ENCODE measurements around the gene TLR1. TPM values are rescaled to one million over a fixed set of nuclear protein-coding genes. Genes with fewer than 3 reads are reported as not detected.

The TLR1 gene
- total RNA-seq, 6 experiments from 2014 or later: 5.1 to 10.5 (median 7.8) TPM

DNA sequence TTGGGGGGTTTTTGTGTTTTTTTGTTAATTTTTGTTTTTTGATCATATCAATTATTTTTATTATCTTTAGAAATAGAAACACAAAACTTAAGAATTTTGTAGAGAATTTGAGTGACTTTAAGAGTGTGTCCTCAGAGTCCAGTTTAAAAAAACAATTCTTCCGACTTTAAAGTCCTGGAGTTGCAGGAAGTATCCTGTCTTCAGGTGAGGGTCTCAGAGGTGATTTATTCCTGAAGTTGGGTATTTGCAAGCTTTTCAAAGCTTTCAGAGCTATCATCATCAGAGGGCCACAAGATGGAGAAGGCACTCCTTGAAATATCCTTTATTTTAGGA lies 44.8 kb downstream of the TLR1 start:
- Histone ChIP-seq H3K36me3 (no peaks in the 10 kb centered on the region), H3K9me3 (no peaks in the 10 kb centered on the region), H3K4me3 (no peak overlapping the region), H3K27ac (no peak overlapping the region), H3K4me1 (no peaks in the 10 kb centered on the region), H3K27me3 (no peaks in the 10 kb centered on the region)
- WGBS (ENCODE audit: insufficient coverage, low coverage, low lambda C conversion rate, missing lambda C conversion rate): 85% methylated on average over 1 of the region's 1 CpG
- TF ChIP-seq POLR2A (IDR thresholded peaks at IDR 0.05): no peak
- TF ChIP-seq, protein P1, sequence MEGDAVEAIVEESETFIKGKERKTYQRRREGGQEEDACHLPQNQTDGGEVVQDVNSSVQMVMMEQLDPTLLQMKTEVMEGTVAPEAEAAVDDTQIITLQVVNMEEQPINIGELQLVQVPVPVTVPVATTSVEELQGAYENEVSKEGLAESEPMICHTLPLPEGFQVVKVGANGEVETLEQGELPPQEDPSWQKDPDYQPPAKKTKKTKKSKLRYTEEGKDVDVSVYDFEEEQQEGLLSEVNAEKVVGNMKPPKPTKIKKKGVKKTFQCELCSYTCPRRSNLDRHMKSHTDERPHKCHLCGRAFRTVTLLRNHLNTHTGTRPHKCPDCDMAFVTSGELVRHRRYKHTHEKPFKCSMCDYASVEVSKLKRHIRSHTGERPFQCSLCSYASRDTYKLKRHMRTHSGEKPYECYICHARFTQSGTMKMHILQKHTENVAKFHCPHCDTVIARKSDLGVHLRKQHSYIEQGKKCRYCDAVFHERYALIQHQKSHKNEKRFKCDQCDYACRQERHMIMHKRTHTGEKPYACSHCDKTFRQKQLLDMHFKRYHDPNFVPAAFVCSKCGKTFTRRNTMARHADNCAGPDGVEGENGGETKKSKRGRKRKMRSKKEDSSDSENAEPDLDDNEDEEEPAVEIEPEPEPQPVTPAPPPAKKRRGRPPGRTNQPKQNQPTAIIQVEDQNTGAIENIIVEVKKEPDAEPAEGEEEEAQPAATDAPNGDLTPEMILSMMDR (IDR thresholded peaks at IDR 0.05): no peak
- DNase-seq (no peak), ATAC-seq (no peak)
- intact Hi-C loops (cut with DNase I): loop anchor here in 1 of 2 donors (5.0 kb wide), 1 partner anchor 48 kb away; no protein-coding TSS in a partner anchor

DNA sequence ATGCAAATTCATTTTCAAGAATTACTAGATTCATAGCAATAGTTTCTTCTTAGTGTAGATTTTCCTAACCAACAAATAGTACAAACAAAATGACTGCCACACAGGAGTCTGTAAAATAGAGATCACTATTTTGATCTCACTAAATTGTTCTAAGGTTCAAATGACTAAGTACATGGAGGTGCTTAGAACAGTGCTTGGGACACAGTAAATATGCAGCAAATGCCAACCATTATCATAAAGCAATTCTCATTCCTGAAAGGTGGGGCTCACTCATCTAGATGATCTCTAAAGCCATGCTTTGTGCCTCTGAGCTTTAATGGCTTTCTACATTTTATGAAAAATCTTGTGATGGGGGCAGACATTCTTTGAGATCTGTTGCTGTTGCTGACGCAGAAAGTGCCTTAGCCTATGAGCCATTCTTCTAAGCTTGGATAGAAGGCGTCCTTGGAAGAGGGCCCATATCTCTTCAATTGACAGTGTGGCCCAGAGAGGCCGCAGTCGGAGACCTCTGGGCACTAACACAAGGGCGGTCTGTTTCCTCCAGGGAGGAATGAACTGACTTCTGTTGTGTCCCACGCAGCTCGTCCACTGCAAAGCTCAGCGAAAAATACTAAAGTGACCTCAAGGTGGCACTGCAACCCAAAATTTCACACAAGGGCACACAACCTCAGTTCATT lies 45.3 kb downstream of the TLR1 start:
- peak in 1 of 3 donors; percentile 68 for DNase-seq
- intact Hi-C loops (cut with DNase I): no loop called here

DNA sequence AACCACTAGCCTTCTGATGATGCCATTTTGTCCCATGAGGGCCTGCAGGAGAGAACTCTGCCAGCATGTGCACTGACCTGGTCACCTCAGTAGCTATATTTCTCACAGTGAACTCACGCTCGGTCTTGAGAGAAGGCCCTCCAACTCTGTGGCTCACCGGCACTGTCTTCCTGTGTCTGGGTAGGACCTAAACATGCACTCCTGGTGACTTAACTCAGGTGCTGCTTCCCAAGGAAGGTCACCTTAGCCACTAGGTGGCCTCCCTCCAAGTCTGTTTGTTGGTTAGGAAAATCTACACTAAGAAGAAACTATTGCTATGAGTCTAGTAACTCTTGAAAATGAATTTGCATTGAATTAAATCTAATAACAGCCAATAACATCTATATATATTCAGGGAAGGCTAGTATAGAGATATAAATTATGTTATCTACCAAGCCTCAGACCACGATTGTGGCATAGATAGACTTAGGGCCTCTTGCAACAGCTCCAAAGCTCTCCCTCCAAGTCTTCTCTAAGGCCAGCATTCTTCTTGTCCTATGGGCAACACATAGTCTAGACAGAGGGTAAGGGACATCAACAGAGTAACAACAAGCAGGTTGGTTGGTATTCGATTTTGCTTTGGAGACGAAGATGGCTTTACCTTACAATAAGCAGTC lies 46.5 kb downstream of the TLR1 start:
- TF ChIP-seq, protein P1 (IDR thresholded peaks at IDR 0.05): peak; percentile 21 to 53 (median 42)
- TF ChIP-seq POLR2A (IDR thresholded peaks at IDR 0.05): no peak
- intact Hi-C loops (cut with DNase I): no loop called here
- no peak overlapping the region for H3K4me3 ChIP-seq
- no peaks in the 10 kb centered on the region for H3K27me3 ChIP-seq
- WGBS (ENCODE audit: insufficient coverage, low coverage, low lambda C conversion rate, missing lambda C conversion rate): 78% methylated on average over 4 of the region's 6 CpGs
- H3K4me1 ChIP-seq: no peaks in the 10 kb centered on the region
- H3K9me3 ChIP-seq: no peaks in the 10 kb centered on the region
- no peak overlapping the region for H3K27ac ChIP-seq
- peak; percentile 36 to 47 (median 46) for ATAC-seq
- no peaks in the 10 kb centered on the region for H3K36me3 ChIP-seq
- DNase-seq: no peak

More for the DNA sequence above, 45.3 kb downstream of the TLR1 start:
- TF ChIP-seq, protein P1 (IDR thresholded peaks at IDR 0.05): peak; percentile 65 to 84 (median 74)
- no peak for TF ChIP-seq POLR2A (IDR thresholded peaks at IDR 0.05)
- Histone ChIP-seq H3K36me3 (no peaks in the 10 kb centered on the region), H3K4me3 (no peak overlapping the region), H3K27me3 (no peaks in the 10 kb centered on the region), H3K27ac (no peak overlapping the region), H3K4me1 (no peaks in the 10 kb centered on the region), H3K9me3 (no peaks in the 10 kb centered on the region)
- 8% methylated on average over 8 of the region's 8 CpGs for WGBS (ENCODE audit: insufficient coverage, low coverage, low lambda C conversion rate, missing lambda C conversion rate)
- ATAC-seq: peak; percentile 86 to 92 (median 88)

DNA sequence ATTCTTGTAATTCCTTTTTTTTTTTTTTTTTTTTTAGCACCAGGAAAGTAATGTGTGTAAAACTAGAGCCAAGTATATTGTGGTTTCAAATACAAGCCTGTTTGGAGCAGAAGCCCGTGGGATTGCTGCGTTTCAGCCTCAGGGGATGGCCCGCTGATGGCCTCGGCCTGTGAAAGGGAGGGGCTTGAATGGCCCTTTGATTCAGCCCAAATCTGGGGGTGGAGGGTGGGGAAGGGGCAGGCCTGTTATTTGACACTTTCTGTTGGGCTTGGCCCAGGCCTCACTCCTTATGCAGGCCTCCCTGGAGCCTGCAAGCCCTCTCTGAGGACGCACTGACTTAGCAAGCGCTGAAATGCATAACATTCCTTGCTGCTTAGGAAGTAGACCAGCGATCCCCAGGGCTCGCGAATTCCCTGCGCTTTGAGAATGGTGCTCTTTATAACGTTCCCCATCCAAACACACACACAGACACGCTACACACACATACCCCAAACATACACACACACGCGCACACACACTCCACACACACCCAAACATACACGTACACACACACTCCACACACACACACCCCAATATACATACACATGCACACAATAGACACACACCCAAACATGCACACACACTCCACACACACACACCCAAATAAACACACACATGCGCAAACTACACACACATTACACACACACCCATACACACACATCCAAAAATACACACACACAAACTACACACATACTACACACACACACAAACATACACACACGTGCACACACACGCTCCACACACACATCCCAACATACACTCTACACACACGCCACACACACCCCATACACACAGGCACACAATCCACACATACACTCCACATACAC lies 51.4 kb downstream of the TLR1 start:
- Histone ChIP-seq H3K4me3 (no peak overlapping the region), H3K27me3 (no peaks in the 10 kb centered on the region), H3K4me1 (no peaks in the 10 kb centered on the region), H3K9me3 (no peaks in the 10 kb centered on the region), H3K27ac (peak overlapping the region in 1 of 3 donors; percentile 26), H3K36me3 (no peaks in the 10 kb centered on the region)
- intact Hi-C loops (cut with DNase I): no loop called here
- TF ChIP-seq, protein P1 (IDR thresholded peaks at IDR 0.05): no peak
- TF ChIP-seq POLR2A (IDR thresholded peaks at IDR 0.05): no peak
- ATAC-seq (peak; percentile 49 to 71 (median 66)), DNase-seq (peak in 1 of 3 donors; percentile 57)
- WGBS (ENCODE audit: insufficient coverage, low coverage, low lambda C conversion rate, missing lambda C conversion rate): 81% methylated on average over 17 of the region's 19 CpGs
